Measurements from ENCODE around the gene ARL4D. TPM values are rescaled to one million over a fixed set of nuclear protein-coding genes. Genes with fewer than 3 reads are reported as not detected.
A peak's percentile ranks its signal among the peaks of the same experiment; 100 is the strongest.

The ARL4D gene
- total and polyA plus RNA-seq, 2 of the 4 experiments (the other 2 are of a cell fraction): 12.5 to 30.7 TPM

DNA sequence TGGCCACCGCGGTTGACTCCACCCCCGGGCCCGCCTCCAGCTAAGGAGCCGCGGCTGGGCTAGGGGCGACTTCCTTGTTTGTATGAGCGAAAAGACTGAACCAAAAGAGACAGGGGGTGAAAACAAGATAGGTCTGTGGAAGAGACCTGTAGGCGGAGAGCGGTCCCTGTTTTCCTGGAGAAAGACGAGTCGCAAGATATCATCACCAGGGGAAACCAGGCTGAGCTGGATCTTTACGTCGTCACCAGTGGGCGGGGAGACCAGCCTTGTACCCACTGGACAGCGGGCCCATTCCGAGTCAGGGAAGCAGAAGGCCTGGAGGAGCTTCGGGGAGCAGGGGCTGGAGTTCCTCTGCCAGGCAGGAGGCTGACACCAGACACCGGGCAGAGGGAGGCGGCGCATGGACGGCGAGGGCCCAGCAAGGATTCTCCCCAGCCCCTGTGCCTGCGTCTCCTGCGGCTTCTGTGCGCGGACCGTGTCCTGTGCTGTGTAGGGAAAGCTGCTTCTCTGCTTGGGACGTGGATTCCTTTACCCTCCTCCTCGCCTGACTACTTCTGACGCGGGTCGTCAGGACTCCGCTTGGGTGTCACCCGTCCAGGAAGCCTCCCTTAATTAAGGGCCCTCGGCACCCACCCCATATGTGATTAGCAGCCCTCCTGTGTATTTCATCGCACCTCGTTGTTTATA is 10.3 kb upstream of the ARL4D start:
- peak overlapping the region; percentile 99 for H2AK9ac ChIP-seq (replicated peaks; ENCODE audit: low read depth, low read length, poor library complexity)
- ChIA-PET CTCF (interaction anchor here (0.8 to 1.3 kb wide), 3 partner anchors 27 to 95 kb away, joined by 4 to 16 read pairs (median 9); partner anchors contain the start of gene DHX8), POLR2A (ENCODE audit: unreplicated experiment) (interaction anchor here (0.8 to 1.7 kb wide), 5 partner anchors 10 to 219 kb away, joined by 4 to 35 read pairs (median 5); partner anchors contain the start of genes ARL4D and DHX8)
- H3K14ac ChIP-seq (replicated peaks; ENCODE audit: low read depth, low read length): peak overlapping the region; percentile 99
- H3K4ac ChIP-seq (ENCODE audit: low read depth, low read length): peak overlapping the region; percentile 97
- peak overlapping the region; percentile 80 for H2AK5ac ChIP-seq (ENCODE audit: low read depth, low read length)
- DNase-seq (peak; percentile 92), ATAC-seq (ENCODE audit: low read depth) (peak; percentile 89)
- peak overlapping the region; percentile 97 for H3K27ac ChIP-seq (ENCODE audit: insufficient read depth, low read length)
- H3K9ac ChIP-seq (ENCODE audit: low read depth, low read length): peak overlapping the region; percentile 82
- TF ChIP-seq RFX5 (IDR thresholded peaks at IDR 0.05; ENCODE audit: low read depth, low read length) (no peak), POLR2A (IDR thresholded peaks at IDR 0.05; ENCODE audit: low read depth, low read length) (peak; percentile 95)
- H4K8ac ChIP-seq (ENCODE audit: low read depth in 2 of 2, low read length in 2 of 2): peak overlapping the region; percentile 40 to 100
- H3K4me2 ChIP-seq (ENCODE audit: low read depth, low read length): peak overlapping the region; percentile 91
- H2BK15ac ChIP-seq (ENCODE audit: low read depth, low read length): peak overlapping the region; percentile 71; the same call in 1 of the 3 replicates
- WGBS, 2 experiments (ENCODE audit: extremely low coverage in 2 of 2, insufficient read length in 1 of 2): 0% methylated on average over 18 of the region's 38 CpGs; no CpG with 5 or more reads in 1 of the 2 experiments
- peak overlapping the region; percentile 88 for H2BK120ac ChIP-seq (ENCODE audit: low read depth, low read length)
- peak overlapping the region; percentile 67; the same call in 1 of the 2 replicates for H2BK20ac ChIP-seq (ENCODE audit: low read depth, low read length)
- peak overlapping the region; percentile 98 for H3K23ac ChIP-seq (ENCODE audit: low read depth, low read length)
- peak overlapping the region; percentile 79 for H4K5ac ChIP-seq (ENCODE audit: low read depth, low read length)
- H4K20me1 ChIP-seq (ENCODE audit: insufficient read depth, low read length): peaks cover 3% of the 10 kb centered on the region; the same call in 1 of the 2 replicates
- dilution Hi-C loops (cut with HindIII; ENCODE audit: low sequenced_read_pairs, unreplicated experiment) (no loop called here), intact Hi-C loops (cut with micrococcal nuclease) (loop anchor here (1.0 kb wide), 1 partner anchor 20 kb away; no protein-coding TSS in a partner anchor), in situ Hi-C loops (cut with MboI; ENCODE audit: low sequenced_read_pairs) (loop anchor here (5.0 kb wide), 1 partner anchor 94 kb away; the partner anchor contains the start of gene DHX8)
- H3K36me3 ChIP-seq (ENCODE audit: control insufficient read depth, insufficient read depth, low read length): no peaks in the 10 kb centered on the region
- H3K27me3 ChIP-seq (ENCODE audit: control insufficient read depth, insufficient read depth, low read length): no peaks in the 10 kb centered on the region; the same call in 1 of the 2 replicates
- peak overlapping the region; percentile 92 for H3K56ac ChIP-seq (ENCODE audit: extremely low read depth, insufficient read depth, low read length)
- peak overlapping the region; percentile 100 for H2AFZ ChIP-seq (replicated peaks; ENCODE audit: low read length, poor library complexity)
- no peaks in the 10 kb centered on the region for H3K9me3 ChIP-seq (ENCODE audit: control insufficient read depth, insufficient read depth, low read length)
- peak overlapping the region; percentile 60 for H3K4me3 ChIP-seq (ENCODE audit: insufficient read depth, low read depth, low read length)
- peak overlapping the region; percentile 76 for H4K91ac ChIP-seq (ENCODE audit: insufficient read depth, low read depth, low read length)
- H3K79me1 ChIP-seq (ENCODE audit: low read depth in 1 of 2, low read length in 2 of 2): peaks cover 2 to 5% of the 10 kb centered on the region in 2 experiments; a peak in 2 of 4 replicates
- peak overlapping the region; percentile 88 for H3K18ac ChIP-seq (ENCODE audit: low read depth, low read length)
- TSS peak; percentile 93 for BruUV-seq (replicated peaks)
- H2BK5ac ChIP-seq (ENCODE audit: low read depth, low read length, poor library complexity, severe bottlenecking): peak overlapping the region; percentile 100
- no peaks in the 10 kb centered on the region for H3K4me1 ChIP-seq (ENCODE audit: control insufficient read depth, insufficient read depth, low read length)
- H3K9me1 ChIP-seq (ENCODE audit: insufficient read depth, low read length): no peaks in the 10 kb centered on the region
